CD4-positive, alpha-beta T cell treated with Interleukin-6 for 4 hours (primary cell): Measurements from ENCODE around the gene PRIMA1.

Experiments
- DNase-seq: peaks from one replicate; pipeline ENCODE4 v3.0.0-alpha.2; 2020; ENCODE audit warnings: mixed read lengths

PRIMA1 gene

GRCh38 chr14:93708800-93709199 lies 79.5 kb downstream of the PRIMA1 start:
- DNase-seq, result no peak

GRCh38 chr14:93708311-93708734 lies 80.0 kb downstream of the PRIMA1 start:
- DNase-seq, result no peak

- no peak for DNase-seq
These were observed 80.8 kb downstream of the PRIMA1 start for GRCh38 chr14:93707475-93707874.

GRCh38 chr14:93706360-93706955 lies 81.8 kb downstream of the PRIMA1 start:
- DNase-seq, result no peak

GRCh38 chr14:93705513-93706156 lies 82.7 kb downstream of the PRIMA1 start:
- no peak for DNase-seq

GRCh38 chr14:93703941-93704340 lies 84.3 kb downstream of the PRIMA1 start:
- no peak for DNase-seq

- no peak for DNase-seq
These were observed 85.3 kb downstream of the PRIMA1 start for GRCh38 chr14:93702946-93703345.

GRCh38 chr14:93701562-93701961 lies 86.7 kb downstream of the PRIMA1 start:
- no peak for DNase-seq

GRCh38 chr14:93700928-93701327 lies 87.4 kb downstream of the PRIMA1 start:
- no peak for DNase-seq

GRCh38 chr14:93693914-93694313 lies 94.4 kb downstream of the PRIMA1 start:
- no peak for DNase-seq

GRCh38 chr14:93691042-93691780 lies 97.1 kb downstream of the PRIMA1 start:
- DNase-seq, result no peak

- no peak for DNase-seq
These were observed 98.1 kb downstream of the PRIMA1 start for GRCh38 chr14:93690146-93690545.

- DNase-seq, result no peak
These were observed 99.5 kb downstream of the PRIMA1 start for GRCh38 chr14:93688820-93689219.

- no peak for DNase-seq
These were observed 100.0 kb downstream of the PRIMA1 start for GRCh38 chr14:93688239-93688666.

- no peak for DNase-seq
These were observed 102.0 kb downstream of the PRIMA1 start for GRCh38 chr14:93686268-93686667.

GRCh38 chr14:93685121-93685895 lies 103.0 kb downstream of the PRIMA1 start:
- no peak for DNase-seq

GRCh38 chr14:93683226-93683625 lies 105.1 kb downstream of the PRIMA1 start:
- DNase-seq, result no peak

- DNase-seq, result no peak
These were observed 105.8 kb downstream of the PRIMA1 start for GRCh38 chr14:93682459-93682858.

GRCh38 chr14:93676416-93676958 lies 111.8 kb downstream of the PRIMA1 start:
- DNase-seq, result no peak

GRCh38 chr14:93675651-93676050 lies 112.6 kb downstream of the PRIMA1 start:
- no peak for DNase-seq

GRCh38 chr14:93674343-93674742 lies 113.9 kb downstream of the PRIMA1 start:
- DNase-seq, result no peak

GRCh38 chr14:93669632-93670031 lies 118.7 kb downstream of the PRIMA1 start:
- DNase-seq, result no peak
